NCI-H2196 (cell line): ENCODE measurements around the gene PDE7B.
"Not testable (repeated sequence)": the region's sequence is repeated elsewhere in the genome, so short reads cannot be mapped to it uniquely, and the experiment has no call there.

ENCODE experiments used
- DNase-seq: peaks from one replicate; lab custom pipeline; 2025; ENCODE audit not compliant: unreplicated experiment; lab: John Stamatoyannopoulos, UW

The PDE7B gene

GRCh38 chr6:135842618-135843392 lies 8.7 kb upstream of the PDE7B start:
- DNase-seq = no peak

- DNase-seq = no peak
Measured at GRCh38 chr6:135850882-135851281, 619 bp upstream of the PDE7B start.

- DNase-seq = no peak
Measured at GRCh38 chr6:135852746-135853145, 1.2 kb downstream of the PDE7B start.

DNA sequence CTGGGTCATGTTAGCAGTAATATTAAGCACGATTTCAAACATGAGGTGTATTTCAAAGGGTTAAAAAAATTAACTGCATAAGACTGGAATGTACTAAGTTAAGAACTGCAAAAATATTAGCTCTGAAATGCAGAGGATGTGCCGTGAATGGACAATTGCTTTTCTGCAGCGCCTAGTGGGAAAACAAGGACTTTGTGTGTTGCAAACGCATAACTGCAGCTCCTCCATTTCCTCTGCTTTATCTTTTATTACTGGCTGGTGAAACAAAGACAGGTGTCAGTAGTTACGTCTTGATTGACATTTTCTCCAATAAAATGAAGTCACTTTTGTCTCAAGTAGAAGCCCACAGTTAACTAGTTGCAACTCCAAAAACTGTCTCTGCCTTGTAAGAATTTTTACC lies 1.7 kb downstream of the PDE7B start:
- no peak for DNase-seq

DNA sequence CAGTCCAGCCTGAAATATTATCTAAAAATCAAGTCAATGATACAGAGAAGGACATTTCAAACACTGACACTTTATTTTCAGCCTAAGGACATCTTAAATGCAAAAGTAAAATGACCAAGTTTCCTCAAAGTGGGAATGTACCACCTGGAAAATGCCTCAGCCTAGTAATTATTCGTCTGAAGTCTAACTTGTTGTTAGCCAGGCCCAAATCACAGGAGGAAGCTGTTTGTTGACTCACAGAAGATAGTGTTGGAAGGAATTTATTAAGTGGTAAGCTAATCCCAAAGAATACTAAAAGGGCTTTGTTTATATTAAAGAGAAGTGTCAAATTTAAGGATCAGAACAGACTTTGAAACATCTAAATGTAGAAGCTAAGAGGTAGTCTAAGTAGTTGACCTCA lies 2.5 kb downstream of the PDE7B start:
- DNase-seq = no peak

DNA sequence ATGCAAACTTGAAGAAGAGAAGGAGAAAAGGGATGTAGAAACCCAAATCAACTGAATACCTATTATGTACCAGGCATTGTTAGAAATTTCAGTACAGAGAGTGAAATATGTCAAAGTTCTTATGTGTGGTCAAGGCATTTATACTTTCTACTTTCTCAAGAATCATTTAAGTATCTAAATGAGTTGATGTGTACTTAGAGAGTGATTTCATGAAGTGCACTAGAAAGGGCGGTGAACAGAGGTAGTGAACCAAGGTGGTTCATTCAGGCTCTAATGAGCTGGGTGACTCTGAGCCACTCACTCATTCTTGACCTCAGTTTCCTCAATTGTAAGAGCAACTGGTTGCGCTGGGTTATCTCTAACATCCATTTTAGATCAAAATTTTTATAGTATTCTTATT lies 3.3 kb downstream of the PDE7B start:
- no peak for DNase-seq

DNA sequence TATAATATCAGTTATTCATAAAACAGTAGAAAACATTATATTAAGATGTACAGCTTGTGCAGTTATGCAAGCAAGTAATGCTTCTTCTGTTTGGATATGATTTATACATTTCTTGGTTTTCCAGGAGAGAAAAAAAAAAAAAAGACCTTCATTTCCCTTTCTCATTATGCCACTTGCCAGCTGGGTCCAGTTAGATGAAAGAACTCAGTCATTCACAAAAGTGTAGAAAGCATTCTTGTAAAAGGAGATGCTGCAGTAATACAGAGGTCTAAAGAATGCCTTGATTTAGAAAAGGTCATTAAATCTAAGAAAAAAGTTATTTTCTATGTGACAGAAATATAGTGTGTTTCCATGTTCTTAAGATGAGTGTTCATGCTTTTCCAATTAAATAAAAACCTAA lies 7.4 kb downstream of the PDE7B start:
- no peak for DNase-seq

DNA sequence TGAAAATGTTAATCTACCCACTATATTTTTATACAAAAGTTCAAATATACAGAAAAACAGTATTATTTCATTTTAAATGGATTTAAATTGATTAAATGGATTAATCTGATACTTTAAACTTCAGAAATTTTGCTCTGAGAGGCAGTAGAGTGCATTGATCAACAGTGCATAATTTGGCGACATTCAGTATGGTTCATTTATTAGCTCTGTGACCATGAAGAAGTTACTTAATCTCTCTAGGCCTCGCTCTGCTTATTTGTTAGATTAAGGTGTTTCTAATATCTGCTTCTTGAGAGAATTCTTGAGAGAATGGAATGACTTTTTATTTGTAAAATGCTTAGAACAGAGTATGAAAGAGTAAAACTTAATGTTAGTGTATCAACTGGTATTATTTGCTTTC lies 8.9 kb downstream of the PDE7B start:
- no peak for DNase-seq

DNA sequence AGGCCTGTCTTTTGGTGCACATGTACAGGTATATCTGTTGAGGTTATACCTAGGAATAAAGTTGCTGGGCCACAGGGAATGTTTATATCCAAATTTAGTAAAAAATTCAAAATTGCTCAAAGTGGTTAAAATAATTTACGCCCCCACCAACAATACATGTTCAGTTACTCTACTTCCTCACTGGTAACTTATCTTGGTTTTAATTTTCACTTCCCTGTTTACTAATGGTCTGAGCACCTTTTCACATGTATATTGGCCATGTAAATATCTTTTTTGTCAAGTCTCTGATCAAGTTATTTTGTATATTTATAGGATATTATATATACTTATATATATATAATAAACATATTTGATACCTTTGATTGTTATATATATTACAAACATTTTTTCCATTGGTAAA lies 9.7 kb downstream of the PDE7B start:
- DNase-seq = no peak

DNA sequence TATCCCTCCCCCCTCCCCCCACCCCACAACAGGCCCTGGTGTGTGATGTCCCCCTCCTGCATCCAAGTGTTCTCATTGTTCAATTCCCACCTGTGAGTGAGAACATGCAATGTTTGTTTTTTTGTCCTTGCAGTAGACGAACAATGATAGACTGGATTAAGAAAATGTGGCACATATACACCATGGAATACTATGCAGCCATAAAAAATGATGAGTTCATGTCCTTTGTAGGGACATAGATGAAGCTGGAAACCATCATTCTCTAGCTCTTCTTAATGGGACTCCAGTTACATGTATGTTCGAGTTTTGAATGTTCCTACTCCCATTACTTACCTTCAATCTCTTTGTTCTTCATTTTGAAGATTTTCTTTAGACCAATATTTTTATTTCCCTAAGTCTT lies 13.4 kb downstream of the PDE7B start:
- DNase-seq = not testable (repeated sequence)

- DNase-seq = no peak
Measured at GRCh38 chr6:135866445-135867123, 15.1 kb downstream of the PDE7B start.

DNA sequence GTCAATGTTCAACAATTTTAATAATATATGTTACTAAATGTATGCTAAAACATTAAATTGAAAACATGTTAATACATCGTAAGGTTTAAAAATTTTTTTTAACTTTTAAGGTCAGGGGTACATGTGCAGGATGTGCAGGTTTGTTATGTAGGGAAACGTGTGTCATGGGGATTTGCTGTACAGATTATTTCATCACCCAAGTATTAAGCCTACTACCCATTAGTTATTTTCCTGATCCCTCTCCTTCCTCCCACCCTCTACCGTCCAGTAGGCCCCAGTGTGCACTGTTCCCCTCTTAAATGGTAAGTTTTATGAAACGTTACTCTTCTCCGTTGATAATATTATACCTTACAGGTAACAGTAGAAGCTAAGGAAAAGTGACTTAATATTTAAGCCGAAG lies 15.8 kb downstream of the PDE7B start:
- no peak for DNase-seq

- no peak for DNase-seq
Measured at GRCh38 chr6:135869857-135870256, 18.4 kb downstream of the PDE7B start.

DNA sequence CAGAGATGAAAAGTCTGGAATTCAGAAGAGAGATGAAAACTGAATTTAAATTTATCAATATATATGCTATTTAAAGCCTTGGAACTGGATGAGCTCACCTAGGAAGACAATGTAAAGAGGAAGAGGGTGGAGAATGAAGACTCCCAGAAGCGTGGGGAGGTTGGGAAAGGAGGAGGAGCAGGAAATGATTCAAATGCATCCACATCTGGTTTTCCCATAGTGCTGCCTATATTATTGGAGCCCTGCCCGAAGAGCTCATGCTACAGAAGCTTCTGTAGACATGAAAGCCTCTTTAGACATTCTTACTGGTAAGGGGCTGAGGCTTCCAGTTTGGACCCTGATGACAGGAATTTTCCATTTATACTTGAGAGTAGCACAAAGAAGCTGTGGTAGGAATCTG lies 19.2 kb downstream of the PDE7B start:
- DNase-seq = no peak

DNA sequence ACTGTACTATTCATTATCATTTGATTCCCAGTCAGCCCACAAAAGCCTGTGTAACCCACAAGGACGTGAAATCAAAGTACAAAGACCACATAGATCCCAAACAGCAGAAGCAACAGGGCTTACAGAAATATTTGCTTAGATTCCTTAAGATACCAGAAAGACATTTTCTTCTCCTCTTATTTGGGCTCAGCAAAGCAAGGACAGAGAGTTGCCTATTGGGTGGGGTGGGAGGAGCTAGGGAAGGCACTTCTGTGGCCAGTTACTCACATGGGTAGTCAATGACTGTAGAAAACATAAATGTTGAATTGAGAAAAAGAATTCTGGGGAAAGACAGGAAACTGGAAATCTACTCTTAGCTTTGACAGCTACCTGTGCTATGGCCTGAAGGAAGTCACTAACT lies 19.8 kb downstream of the PDE7B start:
- no peak for DNase-seq

DNA sequence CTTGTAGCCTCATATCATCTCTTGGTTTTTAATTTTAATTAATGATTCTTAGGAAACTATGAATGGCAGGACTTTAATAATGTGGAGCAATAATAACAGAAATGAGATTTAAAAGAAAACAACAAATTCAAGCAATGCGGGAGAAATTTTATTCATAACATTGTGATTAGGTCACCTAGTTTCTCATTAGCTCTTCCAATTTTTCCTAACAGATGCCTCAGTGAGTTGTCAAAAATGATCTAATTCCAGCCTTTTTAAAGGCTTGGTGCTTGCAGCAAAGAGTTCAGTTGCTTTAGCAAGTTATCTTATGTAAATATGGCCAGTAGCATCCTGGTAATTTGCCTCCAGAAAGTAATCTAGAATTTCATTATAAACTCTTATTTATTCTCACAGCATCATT lies 20.4 kb downstream of the PDE7B start:
- DNase-seq = no peak

DNA sequence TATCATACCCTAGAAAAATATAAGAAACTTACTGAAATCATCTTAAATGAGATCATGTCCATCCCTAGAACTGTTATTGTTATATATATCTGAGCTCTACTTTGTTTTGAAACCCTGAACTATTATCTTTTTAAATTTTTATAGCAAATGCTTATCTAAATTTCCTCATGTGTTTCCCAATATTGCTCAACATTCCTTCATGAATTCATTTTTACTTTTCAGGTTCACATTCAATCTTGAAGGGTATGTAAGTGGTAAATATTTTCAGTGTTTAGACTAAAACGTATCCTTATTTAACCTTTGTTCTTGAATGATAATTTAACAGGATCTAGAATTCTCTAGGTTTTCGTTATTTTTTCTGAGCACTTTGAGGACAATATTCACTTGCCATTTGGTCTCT lies 23.9 kb downstream of the PDE7B start:
- no peak for DNase-seq

- DNase-seq = no peak
Measured at GRCh38 chr6:135876058-135876457, 24.6 kb downstream of the PDE7B start.

DNA sequence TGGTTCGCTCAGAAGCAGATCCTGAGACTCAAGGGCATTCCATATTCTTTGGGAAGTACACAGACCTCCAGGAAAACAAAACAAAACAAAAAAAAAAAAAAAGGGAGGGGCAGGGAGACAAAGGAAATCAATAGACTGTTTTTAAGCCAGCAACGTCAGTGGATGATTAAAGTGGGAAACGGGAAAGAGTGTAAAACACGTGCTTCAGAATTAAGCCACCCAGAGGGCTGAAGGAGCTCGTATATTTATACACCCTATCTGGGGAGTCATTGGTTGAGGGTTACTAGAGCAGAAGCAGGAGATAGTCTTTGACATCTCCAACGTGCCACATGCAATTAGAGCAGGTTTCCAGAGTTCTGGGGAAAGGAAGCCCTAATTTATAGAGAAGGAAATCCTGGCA lies 26.2 kb downstream of the PDE7B start:
- no peak for DNase-seq

DNA sequence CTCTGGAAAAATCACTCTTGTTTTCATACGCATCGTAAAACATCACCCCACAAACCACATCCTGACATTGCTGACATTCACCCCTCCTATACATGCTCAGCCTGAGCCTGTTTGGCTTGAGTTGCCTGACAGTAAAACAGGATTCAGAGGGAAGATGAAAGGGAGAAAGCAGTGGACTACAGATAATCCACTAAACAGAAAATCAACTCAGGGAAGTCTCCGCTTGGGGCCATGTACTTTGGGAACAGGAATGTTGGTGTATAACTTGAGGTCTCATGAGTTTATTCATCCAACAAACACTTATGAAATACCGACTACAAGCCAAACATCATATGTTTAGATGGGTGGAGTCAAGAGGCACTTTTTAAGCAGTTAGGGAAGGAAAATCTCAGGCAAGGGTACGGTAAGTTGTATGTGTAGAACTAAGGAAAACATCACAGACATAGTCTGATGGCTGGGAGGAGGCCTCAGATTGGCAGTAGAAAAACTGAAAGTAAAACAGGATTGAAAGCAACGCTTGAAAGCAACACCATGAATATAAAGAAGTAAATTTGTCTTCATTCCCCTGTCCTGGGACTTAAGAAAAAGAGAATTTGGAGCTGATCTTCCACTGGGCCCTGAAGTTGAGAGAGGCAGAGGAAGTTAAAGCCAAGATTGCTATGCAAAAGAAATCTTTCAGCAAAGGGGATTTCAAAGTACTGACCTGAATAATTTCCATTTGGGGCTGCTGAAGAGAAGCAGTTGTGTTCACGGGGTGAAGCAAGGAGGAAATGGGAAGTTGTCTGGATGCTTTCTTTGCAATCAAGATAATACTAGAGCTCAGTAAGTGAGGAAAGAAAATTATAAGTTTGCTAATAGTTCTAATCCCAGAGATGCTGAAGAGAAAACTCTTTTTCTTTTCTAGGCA lies 28.8 kb downstream of the PDE7B start:
- no peak for DNase-seq

DNA sequence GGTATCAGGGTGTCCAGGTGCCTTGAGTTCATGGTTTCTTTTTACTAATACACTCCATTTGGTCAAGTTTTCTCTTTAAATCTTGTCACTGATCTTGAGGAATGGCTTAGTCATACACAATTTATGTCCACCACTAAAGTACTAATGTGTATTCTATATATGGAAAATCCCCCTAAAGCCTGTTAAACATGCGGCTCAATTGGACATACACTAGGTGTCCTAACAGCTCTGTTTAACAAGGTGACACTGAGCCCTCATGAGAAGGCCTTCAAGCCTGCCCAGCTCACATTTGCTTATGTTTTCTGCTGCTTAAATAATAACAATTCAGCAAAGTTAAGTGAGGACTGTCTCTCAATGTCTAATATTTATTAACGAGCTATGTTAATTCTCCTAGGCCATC lies 31.5 kb downstream of the PDE7B start:
- DNase-seq = no peak

DNA sequence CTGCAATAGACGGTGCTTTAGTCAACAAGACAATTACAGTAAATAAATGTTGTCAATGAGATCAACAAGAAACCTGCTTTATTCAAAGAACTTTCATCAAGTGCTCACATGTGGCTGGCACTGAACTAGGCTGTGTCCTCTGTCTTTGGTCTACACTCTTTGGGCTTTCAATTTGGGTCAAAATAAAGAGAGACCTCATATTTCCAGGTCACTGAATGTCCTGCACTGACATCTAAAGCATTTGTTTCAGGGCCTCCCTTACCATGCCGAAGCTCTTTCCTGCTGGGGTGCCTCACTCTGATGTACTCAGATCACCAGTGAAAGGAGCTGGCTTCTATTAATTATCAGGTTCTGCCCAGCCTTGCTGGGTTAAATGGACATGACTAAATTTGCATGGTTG lies 32.0 kb downstream of the PDE7B start:
- no peak for DNase-seq
